K562 (cell line): ENCODE measurements around the gene UFSP1. TPM values are rescaled to one million over a fixed set of nuclear protein-coding genes. Genes with fewer than 3 reads are reported as not detected.

Source experiments
- DNMT1 ChIP-seq: fragments of 450-650 bp; IDR thresholded peaks from 2 replicates; pipeline ENCODE4 v1.6.1; 2016; ENCODE audit warnings: antibody characterized with exemption, mild to moderate bottlenecking
- MEF2D ChIP-seq: conservative IDR thresholded peaks from 2 replicates; pipeline ENCODE4 v1.6.1; 2016; ENCODE audit warnings: low read depth, missing genetic modification characterization, missing compliant biosample characterization
- RBM14 ChIP-seq: fragments of 200-400 bp; formaldehyde crosslinking; IDR thresholded peaks from 2 replicates; pipeline ENCODE4 v1.6.1; 2018; ENCODE audit warnings: low read depth, mild to moderate bottlenecking, low read length, moderate library complexity, borderline replicate concordance; ENCODE audit not compliant: insufficient read depth
- SIN3A ChIP-seq, 2 experiments: fragments of 150-350 bp in 1 of 2; IDR thresholded peaks; 2 replicates each; pipeline ENCODE4 v1.6.1; 2011 to 2016; ENCODE audit warnings: borderline replicate concordance in 2 of 2, low read depth in 2 of 2, low read length in 2 of 2, mild to moderate bottlenecking in 2 of 2, moderate library complexity in 2 of 2; ENCODE audit not compliant: control insufficient read depth in 1 of 2
- SP1 ChIP-seq: sonication (generic); formaldehyde crosslinking; IDR thresholded peaks from 2 replicates; pipeline ENCODE4 v1.8.1; 2022; ENCODE audit warnings: mild to moderate bottlenecking, missing genetic modification reagents
- TCF7 ChIP-seq: sonication (generic); IDR thresholded peaks from 2 replicates; pipeline ENCODE4 v1.6.1; 2016; ENCODE audit warnings: antibody characterized with exemption, borderline replicate concordance
- ZC3H11A ChIP-seq: IDR thresholded peaks from 2 replicates; pipeline ENCODE4 v1.6.1; 2012; ENCODE audit warnings: low read depth, low read length, improper control_type of control experiment
- ZNF239 ChIP-seq: fragments of 250-450 bp; sonication (Bioruptor Pico); IDR thresholded peaks from 2 replicates; pipeline ENCODE4 v1.4.0; 2020; ENCODE audit warnings: mild to moderate bottlenecking
- polyA plus RNA-seq, 8 experiments: library from polyadenylated mRNA; depleted of rRNA in 4 of 8; stranded (reverse) in 5 of 8; unstranded in 3 of 8; fragments of >200 nt; fragmentation: Nextera tagmentation in 2 of 8; fragmentation: Illumina TruSeq in 1 of 8; extraction: Ambion mirVana in 2 of 8; extraction: Trizol in 1 of 8; gene quantifications; 2 replicates each; pipeline versions ENCODE4 v1.2.1 to v1.2.3, GENCODE V29; 2011 to 2014; ENCODE audit warnings: inconsistent platforms in 1 of 8, missing spikeins in 1 of 8
- total RNA-seq, 7 experiments: library from RNA; depleted of rRNA in 6 of 7; stranded (reverse); fragments of >200 nt in 6 of 7; fragmentation: Illumina TruSeq in 2 of 7; extraction: Trizol in 2 of 7; gene quantifications; 2 replicates each; pipeline versions ENCODE4 v1.2.1 to v1.2.3, GENCODE V29; 2011 to 2021; ENCODE audit warnings: low replicate concordance in 1 of 7
- TF ChIP-seq, protein P1 (sequence below): fragments of 200-800 bp; sonication (Bioruptor generic); IDR thresholded peaks from 2 replicates; pipeline ENCODE4 v1.6.1; 2016; ENCODE audit warnings: missing genetic modification characterization, missing compliant biosample characterization
- TF ChIP-seq, protein P2 (sequence below): fragments of 450-650 bp; IDR thresholded peaks from 2 replicates; pipeline ENCODE4 v1.6.1; 2016; ENCODE audit warnings: low read depth
- TF ChIP-seq, protein P3 (sequence below): conservative IDR thresholded peaks from 2 replicates; pipeline ENCODE4 v1.6.1; 2011; ENCODE audit warnings: low read depth, mild to moderate bottlenecking, low read length; ENCODE audit not compliant: control insufficient read depth

The UFSP1 gene
- total and polyA plus RNA-seq, 9 of the 15 experiments (the other 6 are each of a cell fraction or from before 2014, with no cell fraction given): 0.50 to 18.8 (median 2.1) TPM

DNA sequence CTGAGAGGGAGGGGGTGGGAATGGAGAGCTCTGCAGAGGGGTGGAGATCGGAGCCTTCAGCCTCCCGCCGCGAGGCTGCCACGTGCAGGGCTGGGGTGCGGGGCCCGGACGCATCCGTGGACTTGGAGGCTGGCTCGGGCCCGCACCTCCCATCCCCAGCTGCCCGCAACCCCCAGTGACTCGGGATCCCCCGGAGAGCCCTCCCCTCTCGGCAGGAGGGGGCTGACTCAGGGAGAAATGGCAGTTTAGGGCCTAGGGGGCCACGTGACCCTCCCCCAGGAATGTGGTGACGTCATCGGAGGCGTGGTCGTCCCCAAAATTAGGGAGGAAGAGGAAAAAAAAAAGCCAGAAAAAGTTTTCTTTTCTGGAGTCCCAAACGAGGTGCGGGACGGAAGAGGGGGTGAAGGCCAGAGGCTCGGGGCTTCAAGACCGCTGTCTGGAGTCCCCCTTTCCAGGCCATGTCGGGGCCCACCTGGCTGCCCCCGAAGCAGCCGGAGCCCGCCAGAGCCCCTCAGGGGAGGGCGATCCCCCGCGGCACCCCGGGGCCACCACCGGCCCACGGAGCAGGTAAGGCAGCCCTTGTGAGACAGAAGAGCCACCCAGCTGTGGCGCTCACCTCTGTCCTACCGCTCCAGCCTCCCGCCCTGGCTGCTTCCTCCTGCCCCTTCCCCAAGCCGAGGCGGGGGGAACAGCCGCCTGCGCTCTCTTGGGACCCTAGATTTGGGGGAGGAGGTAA is 22.3 kb downstream of the UFSP1 start, which contains the start of gene TRIP6 (continued):
- TF ChIP-seq, protein P1, sequence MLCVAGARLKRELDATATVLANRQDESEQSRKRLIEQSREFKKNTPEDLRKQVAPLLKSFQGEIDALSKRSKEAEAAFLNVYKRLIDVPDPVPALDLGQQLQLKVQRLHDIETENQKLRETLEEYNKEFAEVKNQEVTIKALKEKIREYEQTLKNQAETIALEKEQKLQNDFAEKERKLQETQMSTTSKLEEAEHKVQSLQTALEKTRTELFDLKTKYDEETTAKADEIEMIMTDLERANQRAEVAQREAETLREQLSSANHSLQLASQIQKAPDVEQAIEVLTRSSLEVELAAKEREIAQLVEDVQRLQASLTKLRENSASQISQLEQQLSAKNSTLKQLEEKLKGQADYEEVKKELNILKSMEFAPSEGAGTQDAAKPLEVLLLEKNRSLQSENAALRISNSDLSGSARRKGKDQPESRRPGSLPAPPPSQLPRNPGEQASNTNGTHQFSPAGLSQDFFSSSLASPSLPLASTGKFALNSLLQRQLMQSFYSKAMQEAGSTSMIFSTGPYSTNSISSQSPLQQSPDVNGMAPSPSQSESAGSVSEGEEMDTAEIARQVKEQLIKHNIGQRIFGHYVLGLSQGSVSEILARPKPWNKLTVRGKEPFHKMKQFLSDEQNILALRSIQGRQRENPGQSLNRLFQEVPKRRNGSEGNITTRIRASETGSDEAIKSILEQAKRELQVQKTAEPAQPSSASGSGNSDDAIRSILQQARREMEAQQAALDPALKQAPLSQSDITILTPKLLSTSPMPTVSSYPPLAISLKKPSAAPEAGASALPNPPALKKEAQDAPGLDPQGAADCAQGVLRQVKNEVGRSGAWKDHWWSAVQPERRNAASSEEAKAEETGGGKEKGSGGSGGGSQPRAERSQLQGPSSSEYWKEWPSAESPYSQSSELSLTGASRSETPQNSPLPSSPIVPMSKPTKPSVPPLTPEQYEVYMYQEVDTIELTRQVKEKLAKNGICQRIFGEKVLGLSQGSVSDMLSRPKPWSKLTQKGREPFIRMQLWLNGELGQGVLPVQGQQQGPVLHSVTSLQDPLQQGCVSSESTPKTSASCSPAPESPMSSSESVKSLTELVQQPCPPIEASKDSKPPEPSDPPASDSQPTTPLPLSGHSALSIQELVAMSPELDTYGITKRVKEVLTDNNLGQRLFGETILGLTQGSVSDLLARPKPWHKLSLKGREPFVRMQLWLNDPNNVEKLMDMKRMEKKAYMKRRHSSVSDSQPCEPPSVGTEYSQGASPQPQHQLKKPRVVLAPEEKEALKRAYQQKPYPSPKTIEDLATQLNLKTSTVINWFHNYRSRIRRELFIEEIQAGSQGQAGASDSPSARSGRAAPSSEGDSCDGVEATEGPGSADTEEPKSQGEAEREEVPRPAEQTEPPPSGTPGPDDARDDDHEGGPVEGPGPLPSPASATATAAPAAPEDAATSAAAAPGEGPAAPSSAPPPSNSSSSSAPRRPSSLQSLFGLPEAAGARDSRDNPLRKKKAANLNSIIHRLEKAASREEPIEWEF (CRISPR knock-in tag): no peak
- TF ChIP-seq DNMT1 (no peak), RBM14 (no peak), ZNF239 (CRISPR knock-in tag) (no peak), TCF7 (0 out of 2 replicates have a peak, but pooled peaks have one; percentile 23), MEF2D (tag) (no peak), SIN3A (IDR thresholded peaks at IDR 0.05; ENCODE audit: borderline replicate concordance in 2 of 2, control insufficient read depth in 1 of 2, low read depth in 2 of 2, low read length in 2 of 2) (peak in 1 of 2 experiments; percentile 69; a peak in 2 of 4 replicates), SP1 (CRISPR knock-in tag) (peak; percentile 75), ZC3H11A (no peak)
- TF ChIP-seq, protein P2, sequence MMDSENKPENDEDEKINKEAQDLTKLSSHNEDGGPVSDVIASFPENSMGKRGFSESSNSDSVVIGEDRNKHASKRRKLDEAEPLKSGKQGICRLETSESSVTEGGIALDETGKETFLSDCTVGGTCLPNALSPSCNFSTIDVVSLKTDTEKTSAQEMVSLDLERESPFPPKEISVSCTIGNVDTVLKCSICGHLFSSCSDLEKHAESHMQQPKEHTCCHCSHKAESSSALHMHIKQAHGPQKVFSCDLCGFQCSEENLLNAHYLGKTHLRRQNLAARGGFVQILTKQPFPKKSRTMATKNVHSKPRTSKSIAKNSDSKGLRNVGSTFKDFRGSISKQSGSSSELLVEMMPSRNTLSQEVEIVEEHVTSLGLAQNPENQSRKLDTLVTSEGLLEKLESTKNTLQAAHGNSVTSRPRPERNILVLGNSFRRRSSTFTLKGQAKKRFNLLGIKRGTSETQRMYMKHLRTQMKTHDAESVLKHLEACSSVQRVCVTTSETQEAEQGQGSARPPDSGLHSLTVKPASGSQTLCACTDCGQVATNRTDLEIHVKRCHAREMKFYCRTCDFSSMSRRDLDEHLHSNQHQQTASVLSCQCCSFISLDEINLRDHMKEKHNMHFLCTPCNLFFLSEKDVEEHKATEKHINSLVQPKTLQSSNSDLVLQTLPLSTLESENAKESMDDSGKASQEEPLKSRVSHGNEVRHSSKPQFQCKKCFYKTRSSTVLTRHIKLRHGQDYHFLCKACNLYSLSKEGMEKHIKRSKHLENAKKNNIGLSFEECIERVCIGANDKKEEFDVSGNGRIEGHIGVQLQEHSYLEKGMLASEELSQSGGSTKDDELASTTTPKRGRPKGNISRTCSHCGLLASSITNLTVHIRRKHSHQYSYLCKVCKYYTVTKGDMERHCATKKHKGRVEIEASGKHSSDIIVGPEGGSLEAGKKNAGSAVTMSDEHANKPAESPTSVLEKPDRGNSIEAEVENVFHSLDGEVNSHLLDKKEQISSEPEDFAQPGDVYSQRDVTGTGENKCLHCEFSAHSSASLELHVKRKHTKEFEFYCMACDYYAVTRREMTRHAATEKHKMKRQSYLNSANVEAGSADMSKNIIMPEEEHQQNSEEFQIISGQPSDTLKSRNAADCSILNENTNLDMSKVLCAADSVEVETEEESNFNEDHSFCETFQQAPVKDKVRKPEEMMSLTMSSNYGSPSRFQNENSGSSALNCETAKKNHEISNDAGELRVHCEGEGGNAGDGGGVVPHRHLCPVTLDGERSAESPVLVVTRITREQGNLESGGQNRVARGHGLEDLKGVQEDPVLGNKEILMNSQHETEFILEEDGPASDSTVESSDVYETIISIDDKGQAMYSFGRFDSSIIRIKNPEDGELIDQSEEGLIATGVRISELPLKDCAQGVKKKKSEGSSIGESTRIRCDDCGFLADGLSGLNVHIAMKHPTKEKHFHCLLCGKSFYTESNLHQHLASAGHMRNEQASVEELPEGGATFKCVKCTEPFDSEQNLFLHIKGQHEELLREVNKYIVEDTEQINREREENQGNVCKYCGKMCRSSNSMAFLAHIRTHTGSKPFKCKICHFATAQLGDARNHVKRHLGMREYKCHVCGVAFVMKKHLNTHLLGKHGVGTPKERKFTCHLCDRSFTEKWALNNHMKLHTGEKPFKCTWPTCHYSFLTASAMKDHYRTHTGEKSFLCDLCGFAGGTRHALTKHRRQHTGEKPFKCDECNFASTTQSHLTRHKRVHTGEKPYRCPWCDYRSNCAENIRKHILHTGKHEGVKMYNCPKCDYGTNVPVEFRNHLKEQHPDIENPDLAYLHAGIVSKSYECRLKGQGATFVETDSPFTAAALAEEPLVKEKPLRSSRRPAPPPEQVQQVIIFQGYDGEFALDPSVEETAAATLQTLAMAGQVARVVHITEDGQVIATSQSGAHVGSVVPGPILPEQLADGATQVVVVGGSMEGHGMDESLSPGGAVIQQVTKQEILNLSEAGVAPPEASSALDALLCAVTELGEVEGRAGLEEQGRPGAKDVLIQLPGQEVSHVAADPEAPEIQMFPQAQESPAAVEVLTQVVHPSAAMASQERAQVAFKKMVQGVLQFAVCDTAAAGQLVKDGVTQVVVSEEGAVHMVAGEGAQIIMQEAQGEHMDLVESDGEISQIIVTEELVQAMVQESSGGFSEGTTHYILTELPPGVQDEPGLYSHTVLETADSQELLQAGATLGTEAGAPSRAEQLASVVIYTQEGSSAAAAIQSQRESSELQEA: no peak
- TF ChIP-seq, protein P3, sequence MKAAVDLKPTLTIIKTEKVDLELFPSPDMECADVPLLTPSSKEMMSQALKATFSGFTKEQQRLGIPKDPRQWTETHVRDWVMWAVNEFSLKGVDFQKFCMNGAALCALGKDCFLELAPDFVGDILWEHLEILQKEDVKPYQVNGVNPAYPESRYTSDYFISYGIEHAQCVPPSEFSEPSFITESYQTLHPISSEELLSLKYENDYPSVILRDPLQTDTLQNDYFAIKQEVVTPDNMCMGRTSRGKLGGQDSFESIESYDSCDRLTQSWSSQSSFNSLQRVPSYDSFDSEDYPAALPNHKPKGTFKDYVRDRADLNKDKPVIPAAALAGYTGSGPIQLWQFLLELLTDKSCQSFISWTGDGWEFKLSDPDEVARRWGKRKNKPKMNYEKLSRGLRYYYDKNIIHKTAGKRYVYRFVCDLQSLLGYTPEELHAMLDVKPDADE: 0 out of 2 replicates have a peak, but pooled peaks have one; percentile 24
